22Rv1 (cell line): Measurements from ENCODE around the gene S100B.

Experiments
- CTCF ChIP-seq: fragments of 450-650 bp; IDR thresholded peaks from 2 replicates; pipeline ENCODE4 v1.5.1; 2017; ENCODE audit warnings: mild to moderate bottlenecking
- ZFX ChIP-seq: fragments of 450-650 bp; IDR thresholded peaks from 2 replicates; pipeline ENCODE4 v1.6.1; 2017; ENCODE audit warnings: antibody characterized with exemption, borderline replicate concordance

DNA sequence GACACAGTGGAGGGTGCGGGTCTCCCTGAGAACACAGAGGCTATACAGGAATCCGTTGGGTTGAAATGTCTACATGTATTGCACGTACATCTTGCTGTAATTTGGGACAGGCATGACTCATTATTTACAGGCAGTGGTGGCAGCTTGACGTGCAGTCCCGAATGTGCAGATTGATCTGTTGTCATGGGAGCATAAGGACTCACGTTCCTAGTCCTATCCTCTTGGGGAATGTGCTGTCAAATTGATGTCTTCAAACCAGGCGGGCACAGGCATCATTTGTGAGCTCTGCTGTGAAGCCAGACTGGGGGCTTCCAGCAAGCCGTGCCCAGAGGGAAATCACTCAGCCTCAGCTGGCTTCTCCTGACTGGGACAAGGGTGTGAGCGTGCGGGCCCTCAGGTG is 40.5 kb downstream of the S100B start:
- TF ChIP-seq CTCF: no peak
- no peak for TF ChIP-seq ZFX
